ENCODE data around the gene MRAS. TPM values are rescaled to one million over a fixed set of nuclear protein-coding genes. Genes with fewer than 3 reads are reported as not detected.

MRAS gene
- total and polyA plus RNA-seq, 4 experiments from 2014 or later, result 1.3 to 2.0 TPM; not detected in 2

DNA sequence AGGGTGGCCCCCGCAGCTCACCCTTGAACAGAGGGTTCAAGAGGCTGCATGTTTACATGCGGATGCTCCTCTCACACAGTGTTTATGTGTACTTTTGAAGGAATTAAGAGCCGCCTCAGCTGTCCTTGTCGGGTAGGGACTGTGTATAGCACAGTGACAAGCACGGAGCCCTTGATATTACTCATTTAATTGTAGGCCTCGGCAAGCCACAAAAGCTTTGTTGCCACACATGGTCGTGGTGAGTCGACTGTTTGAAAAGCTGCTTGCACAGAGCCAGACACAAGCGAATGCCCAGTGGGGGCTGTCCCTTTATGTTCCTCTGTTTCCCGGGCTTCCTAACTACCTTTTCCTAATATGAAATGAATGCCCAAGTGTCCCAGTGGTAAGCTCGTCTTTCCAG lies 90.5 kb downstream of the MRAS start:
- CTCF ChIA-PET (ENCODE audit: partially characterized antibody), result no interaction called here
- intact Hi-C loops (cut with micrococcal nuclease), result no loop called here

DNA sequence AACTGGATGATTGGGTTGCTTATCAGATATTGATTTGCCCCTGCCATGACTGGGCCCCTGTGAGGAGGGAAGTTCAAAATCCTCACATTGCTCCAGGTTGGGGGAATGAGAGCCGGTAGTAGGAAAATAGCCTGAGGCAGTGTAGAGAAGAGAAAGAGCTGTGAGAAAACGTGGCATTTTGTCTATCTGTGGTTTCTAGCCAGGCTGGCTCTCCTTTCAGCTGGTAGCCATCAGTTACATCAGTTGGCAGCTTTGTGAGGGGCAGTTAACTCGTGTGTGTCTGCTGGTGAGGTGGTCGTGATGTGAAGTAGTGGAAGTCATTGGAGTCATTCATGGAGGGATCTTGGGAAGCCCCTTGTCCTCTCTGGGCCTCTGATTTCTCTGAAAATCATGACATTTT lies 91.3 kb downstream of the MRAS start:
- no peaks in the 10 kb centered on the region for H3K36me3 Mint-ChIP-seq
- no peak overlapping the region for H3K27ac Mint-ChIP-seq
- ChIA-PET POLR2A (ENCODE audit: partially characterized antibody) (no interaction called here), CTCF (ENCODE audit: partially characterized antibody) (interaction anchor here (0.6 kb wide), 1 partner anchor 419 kb away, joined by 3 read pairs; no protein-coding TSS in a partner anchor)
- peaks cover 13 to 28% of the 10 kb centered on the region in 2 donors for H3K27me3 Mint-ChIP-seq
- H3K4me1 ChIP-seq (ENCODE audit: insufficient read depth, low read length), result peaks cover 7% of the 10 kb centered on the region
- no peaks in the 10 kb centered on the region for H3K9me3 Mint-ChIP-seq
- no peak overlapping the region for H3K4me3 Mint-ChIP-seq
- H3K9me3 ChIP-seq (ENCODE audit: control insufficient read depth in 1 of 2, low read length in 2 of 2), result no peaks in the 10 kb centered on the region
- no peak overlapping the region for H3K4me3 ChIP-seq (ENCODE audit: low read length in 2 of 2)
- peaks cover 11% of the 10 kb centered on the region for H3K27me3 ChIP-seq (ENCODE audit: insufficient read depth, low read length)
- H3K36me3 ChIP-seq (ENCODE audit: insufficient read depth, low read length), result no peaks in the 10 kb centered on the region
- peaks cover 2 to 13% (median 6%) of the 10 kb centered on the region in 4 donors for H3K4me1 Mint-ChIP-seq
- no peak overlapping the region for H3K27ac ChIP-seq (ENCODE audit: low read depth, low read length)
- DNase-seq, result no peak
- intact Hi-C loops (cut with micrococcal nuclease), result no loop called here

More for the DNA sequence above, 90.5 kb downstream of the MRAS start:
- Histone ChIP-seq H3K9me3 (ENCODE audit: control insufficient read depth in 1 of 2, low read length in 2 of 2) (no peaks in the 10 kb centered on the region), H3K4me1 (ENCODE audit: insufficient read depth, low read length) (peaks cover 13% of the 10 kb centered on the region), H3K27me3 (ENCODE audit: insufficient read depth, low read length) (peaks cover 13% of the 10 kb centered on the region), H3K4me3 (ENCODE audit: low read length in 2 of 2) (no peak overlapping the region), H3K27ac (ENCODE audit: low read depth, low read length) (no peak overlapping the region), H3K36me3 (ENCODE audit: insufficient read depth, low read length) (no peaks in the 10 kb centered on the region)
- Mint-ChIP-seq H3K36me3 (no peaks in the 10 kb centered on the region), H3K9me3 (no peaks in the 10 kb centered on the region), H3K4me3 (no peak overlapping the region), H3K4me1 (peaks cover 3 to 16% (median 9%) of the 10 kb centered on the region in 4 donors), H3K27me3 (peaks cover 16 to 29% of the 10 kb centered on the region in 2 donors), H3K27ac (no peak overlapping the region)
- POLR2A ChIA-PET (ENCODE audit: partially characterized antibody), result no interaction called here
- no peak for DNase-seq

DNA sequence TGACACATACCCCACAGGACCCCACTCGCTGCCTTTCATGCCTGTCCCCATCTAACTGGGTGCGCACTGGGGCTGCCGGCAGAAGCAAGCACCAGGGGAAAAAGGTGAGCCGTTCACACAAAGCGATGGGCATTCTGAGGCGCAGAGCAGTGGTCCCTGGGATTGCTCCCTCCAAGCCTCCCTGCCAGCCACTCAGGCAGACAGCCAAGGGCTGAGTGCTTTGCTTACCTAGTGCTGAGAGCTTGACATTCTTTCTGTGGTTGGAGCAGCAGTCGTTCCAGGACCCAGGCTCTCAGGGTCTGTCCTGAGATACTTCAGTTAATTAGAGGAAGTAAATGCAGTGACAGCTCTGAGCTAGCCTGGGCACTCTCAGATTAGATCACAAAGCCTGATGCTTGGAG lies 91.7 kb downstream of the MRAS start:
- no peaks in the 10 kb centered on the region for H3K36me3 ChIP-seq (ENCODE audit: insufficient read depth, low read length)
- H3K27me3 Mint-ChIP-seq, result peaks cover 13 to 28% of the 10 kb centered on the region in 2 donors
- H3K9me3 ChIP-seq (ENCODE audit: control insufficient read depth in 1 of 2, low read length in 2 of 2), result no peaks in the 10 kb centered on the region
- no peaks in the 10 kb centered on the region for H3K9me3 Mint-ChIP-seq
- POLR2A ChIA-PET (ENCODE audit: partially characterized antibody), result no interaction called here
- no peak overlapping the region for H3K4me3 Mint-ChIP-seq
- H3K4me1 Mint-ChIP-seq, result peaks cover 2 to 13% (median 6%) of the 10 kb centered on the region in 4 donors
- no peaks in the 10 kb centered on the region for H3K36me3 Mint-ChIP-seq
- no peak overlapping the region for H3K4me3 ChIP-seq (ENCODE audit: low read length in 2 of 2)
- H3K27ac Mint-ChIP-seq, result no peak overlapping the region
- no peak for DNase-seq
- peaks cover 8% of the 10 kb centered on the region for H3K27me3 ChIP-seq (ENCODE audit: insufficient read depth, low read length)
- intact Hi-C loops (cut with micrococcal nuclease), result no loop called here
- CTCF ChIA-PET (ENCODE audit: partially characterized antibody), result no interaction called here
- H3K27ac ChIP-seq (ENCODE audit: low read depth, low read length), result no peak overlapping the region
- H3K4me1 ChIP-seq (ENCODE audit: insufficient read depth, low read length), result peaks cover 6% of the 10 kb centered on the region

DNA sequence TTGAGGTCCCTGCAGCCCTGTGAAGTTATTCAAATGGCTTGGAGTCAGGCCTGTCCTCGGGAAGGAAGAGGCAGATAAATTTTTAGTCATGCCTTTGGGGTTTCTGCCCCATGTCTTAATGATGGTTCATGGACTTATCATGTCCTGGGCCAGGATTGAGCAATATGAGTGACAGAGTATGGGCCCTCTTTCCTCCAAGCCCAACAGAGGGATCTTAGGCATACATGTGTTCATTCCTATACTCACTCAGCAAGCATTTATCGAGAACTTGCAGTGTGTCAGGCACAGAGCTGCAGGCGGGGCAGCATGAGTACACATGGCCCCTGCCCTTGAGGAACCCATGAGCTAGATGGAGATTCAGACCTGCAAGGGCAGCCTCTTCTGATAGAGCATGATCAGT lies 92.2 kb downstream of the MRAS start:
- peaks cover 1% of the 10 kb centered on the region for H3K4me1 ChIP-seq (ENCODE audit: insufficient read depth, low read length)
- ChIA-PET POLR2A (ENCODE audit: partially characterized antibody) (no interaction called here), CTCF (ENCODE audit: partially characterized antibody) (interaction anchor here (1.0 to 1.2 kb wide), 2 partner anchors 24 to 25 kb away, joined by 3 to 4 read pairs; no protein-coding TSS in a partner anchor)
- no peak overlapping the region for H3K4me3 ChIP-seq (ENCODE audit: low read length in 2 of 2)
- H3K9me3 Mint-ChIP-seq, result no peaks in the 10 kb centered on the region
- DNase-seq, result no peak
- no peaks in the 10 kb centered on the region for H3K36me3 Mint-ChIP-seq
- peaks cover 0 to 13% (median 5%) of the 10 kb centered on the region in 4 donors for H3K4me1 Mint-ChIP-seq
- H3K4me3 Mint-ChIP-seq, result no peak overlapping the region
- H3K27ac ChIP-seq (ENCODE audit: low read depth, low read length), result no peak overlapping the region
- H3K27ac Mint-ChIP-seq, result no peak overlapping the region
- peaks cover 5% of the 10 kb centered on the region for H3K27me3 ChIP-seq (ENCODE audit: insufficient read depth, low read length)
- peaks cover 13 to 28% of the 10 kb centered on the region in 2 donors for H3K27me3 Mint-ChIP-seq
- intact Hi-C loops (cut with micrococcal nuclease), result no loop called here
- no peaks in the 10 kb centered on the region for H3K9me3 ChIP-seq (ENCODE audit: control insufficient read depth in 1 of 2, low read length in 2 of 2)
- no peaks in the 10 kb centered on the region for H3K36me3 ChIP-seq (ENCODE audit: insufficient read depth, low read length)

DNA sequence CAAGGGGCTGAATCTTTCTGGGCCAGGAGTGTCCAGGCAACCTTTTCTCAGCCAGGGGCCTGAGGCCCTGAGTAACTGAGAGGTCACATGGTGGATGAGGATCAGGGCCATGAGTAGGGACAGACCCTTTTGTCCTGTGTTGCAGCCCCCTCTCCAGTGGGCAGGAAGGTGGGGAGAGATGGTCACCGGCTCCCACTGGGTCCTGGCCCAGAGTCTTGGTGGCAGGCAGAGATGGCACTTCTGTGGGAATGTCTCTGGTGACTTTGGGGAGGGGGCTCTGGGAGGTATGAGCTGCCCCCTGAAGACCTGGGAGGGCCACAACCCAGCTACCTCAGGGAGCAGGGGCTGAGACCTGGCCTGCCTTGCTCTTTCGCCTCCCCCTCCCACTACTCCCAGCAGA lies 92.9 kb downstream of the MRAS start:
- intact Hi-C loops (cut with micrococcal nuclease), result no loop called here
- H3K36me3 ChIP-seq (ENCODE audit: insufficient read depth, low read length), result no peaks in the 10 kb centered on the region
- peaks cover 0 to 6% (median under 1%) of the 10 kb centered on the region in 4 donors for H3K4me1 Mint-ChIP-seq
- no peak overlapping the region for H3K4me3 Mint-ChIP-seq
- H3K27me3 Mint-ChIP-seq, result peaks cover 11 to 21% of the 10 kb centered on the region in 2 donors
- H3K27me3 ChIP-seq (ENCODE audit: insufficient read depth, low read length), result no peaks in the 10 kb centered on the region
- H3K27ac ChIP-seq (ENCODE audit: low read depth, low read length), result no peak overlapping the region
- no peak overlapping the region for H3K4me3 ChIP-seq (ENCODE audit: low read length in 2 of 2)
- H3K36me3 Mint-ChIP-seq, result no peaks in the 10 kb centered on the region
- ChIA-PET CTCF (ENCODE audit: partially characterized antibody) (interaction anchor here (1.0 to 1.2 kb wide), 2 partner anchors 24 to 26 kb away, joined by 3 to 4 read pairs; no protein-coding TSS in a partner anchor), POLR2A (ENCODE audit: partially characterized antibody) (no interaction called here)
- no peaks in the 10 kb centered on the region for H3K9me3 Mint-ChIP-seq
- no peaks in the 10 kb centered on the region for H3K9me3 ChIP-seq (ENCODE audit: control insufficient read depth in 1 of 2, low read length in 2 of 2)
- DNase-seq, result no peak
- no peaks in the 10 kb centered on the region for H3K4me1 ChIP-seq (ENCODE audit: insufficient read depth, low read length)
- H3K27ac Mint-ChIP-seq, result no peak overlapping the region

DNA sequence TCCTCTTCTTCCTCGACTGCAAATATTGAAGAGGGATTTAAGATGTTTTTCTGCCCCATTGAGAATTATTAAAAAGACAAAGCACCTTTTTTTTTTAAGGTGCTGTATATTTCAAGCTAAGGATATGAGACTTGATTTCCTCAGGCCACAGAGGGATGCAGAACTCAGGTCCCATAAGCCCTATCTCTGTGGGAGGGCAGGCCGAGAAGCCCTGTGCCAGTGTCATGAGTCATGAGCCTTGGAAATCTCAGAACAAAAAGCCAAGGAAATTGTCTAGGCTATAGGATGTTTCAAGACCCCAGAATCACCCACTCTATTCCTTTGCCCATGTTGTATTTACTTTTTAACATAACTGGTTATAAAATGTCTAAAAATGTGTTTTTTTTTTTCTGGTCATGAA lies 93.4 kb downstream of the MRAS start:
- CTCF ChIA-PET (ENCODE audit: partially characterized antibody), result interaction anchor here (1.2 kb wide), 1 partner anchor 25 kb away, joined by 4 read pairs; no protein-coding TSS in a partner anchor
- Histone ChIP-seq H3K27me3 (ENCODE audit: insufficient read depth, low read length) (no peaks in the 10 kb centered on the region), H3K36me3 (ENCODE audit: insufficient read depth, low read length) (no peaks in the 10 kb centered on the region), H3K4me1 (ENCODE audit: insufficient read depth, low read length) (no peaks in the 10 kb centered on the region), H3K9me3 (ENCODE audit: control insufficient read depth in 1 of 2, low read length in 2 of 2) (no peaks in the 10 kb centered on the region), H3K4me3 (ENCODE audit: low read length in 2 of 2) (no peak overlapping the region), H3K27ac (ENCODE audit: low read depth, low read length) (no peak overlapping the region)
- intact Hi-C loops (cut with micrococcal nuclease), result no loop called here
- no peak for DNase-seq
- no peaks in the 10 kb centered on the region for H3K9me3 Mint-ChIP-seq
- H3K27me3 Mint-ChIP-seq, result peaks cover 7 to 16% of the 10 kb centered on the region in 2 donors
- H3K4me3 Mint-ChIP-seq, result no peak overlapping the region
- H3K4me1 Mint-ChIP-seq, result peaks cover 0 to 1% (median 0%) of the 10 kb centered on the region in 4 donors
- POLR2A ChIA-PET (ENCODE audit: partially characterized antibody), result no interaction called here
- no peak overlapping the region for H3K27ac Mint-ChIP-seq
- no peaks in the 10 kb centered on the region for H3K36me3 Mint-ChIP-seq

DNA sequence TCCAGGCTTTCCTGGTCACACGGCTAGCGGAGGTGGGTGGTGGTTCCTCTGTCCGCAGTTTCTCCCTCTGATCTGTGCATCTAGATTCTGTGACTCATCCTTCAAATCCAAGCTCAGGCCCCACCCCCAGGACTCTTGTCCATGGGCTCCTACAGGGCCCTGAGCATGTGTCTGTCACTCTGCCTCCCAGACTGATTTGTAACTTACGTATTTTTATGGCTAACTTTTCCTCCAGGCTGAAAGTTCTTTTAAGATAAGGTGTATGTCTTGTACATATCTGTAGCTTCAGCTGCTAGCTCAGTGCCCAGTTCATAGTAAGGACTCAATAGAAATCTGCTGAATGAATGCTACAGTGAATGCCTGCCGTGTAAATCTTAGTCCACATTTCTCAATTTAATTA lies 94.1 kb downstream of the MRAS start:
- Histone ChIP-seq H3K36me3 (ENCODE audit: insufficient read depth, low read length) (no peaks in the 10 kb centered on the region), H3K27ac (ENCODE audit: low read depth, low read length) (no peak overlapping the region), H3K4me1 (ENCODE audit: insufficient read depth, low read length) (no peaks in the 10 kb centered on the region), H3K4me3 (ENCODE audit: low read length in 2 of 2) (no peak overlapping the region), H3K9me3 (ENCODE audit: control insufficient read depth in 1 of 2, low read length in 2 of 2) (no peaks in the 10 kb centered on the region), H3K27me3 (ENCODE audit: insufficient read depth, low read length) (no peaks in the 10 kb centered on the region)
- peaks cover 3 to 13% of the 10 kb centered on the region in 2 donors for H3K27me3 Mint-ChIP-seq
- H3K36me3 Mint-ChIP-seq, result no peaks in the 10 kb centered on the region
- CTCF ChIA-PET (ENCODE audit: partially characterized antibody), result interaction anchor here (1.1 kb wide), 1 partner anchor 25 kb away, joined by 4 read pairs; no protein-coding TSS in a partner anchor
- no peak for DNase-seq
- no peak overlapping the region for H3K27ac Mint-ChIP-seq
- H3K4me3 Mint-ChIP-seq, result no peak overlapping the region
- no peaks in the 10 kb centered on the region for H3K9me3 Mint-ChIP-seq
- no peaks in the 10 kb centered on the region for H3K4me1 Mint-ChIP-seq
- POLR2A ChIA-PET (ENCODE audit: partially characterized antibody), result no interaction called here
- intact Hi-C loops (cut with micrococcal nuclease), result no loop called here
